ENCODE results near the gene SND1. TPM values are rescaled to one million over a fixed set of nuclear protein-coding genes. Genes with fewer than 3 reads are reported as not detected.

SND1 gene
- total and polyA plus RNA-seq, 2 donors (not counting 1 experiment from before 2014, with no cell fraction given) = 44.4 to 165 TPM

- no peak overlapping the region for H3K4me2 ChIP-seq (replicated peaks; ENCODE audit: low read depth, low read length, poor library complexity, severe bottlenecking)
- Mint-ChIP-seq H3K27me3 (no peaks in the 10 kb centered on the region), H3K4me3 (no peak overlapping the region), H3K9me3 (ENCODE audit: insufficient read depth) (peaks cover 15% of the 10 kb centered on the region), H3K27ac (no peak overlapping the region), H3K4me1 (peaks cover 18% of the 10 kb centered on the region)
- ATAC-seq (ENCODE audit: low read depth) (no peak), DNase-seq (no peak)
- H3K9me3 ChIP-seq (ENCODE audit: control extremely low read depth in 1 of 3, control insufficient read depth in 2 of 3, insufficient read depth in 1 of 3, low read length in 2 of 3) = peaks cover 2 to 25% (median 15%) of the 10 kb centered on the region in 3 donors
- intact Hi-C loops (cut with micrococcal nuclease) = no loop called here
- WGBS (ENCODE audit: insufficient coverage) = 100% methylated on average over 4 of the region's 6 CpGs
- peaks cover 11% of the 10 kb centered on the region for H3K79me2 ChIP-seq (ENCODE audit: control insufficient read depth, insufficient read depth, low read length)
- peaks cover 6 to 22% of the 10 kb centered on the region in 2 experiments for H3K36me3 ChIP-seq (replicated peaks in 1 of 2; ENCODE audit: control extremely low read depth in 1 of 2, control insufficient read depth in 1 of 2, extremely low read depth in 1 of 2, insufficient read depth in 2 of 2, low read length in 1 of 2)
- peaks cover 12% of the 10 kb centered on the region for H4K20me1 ChIP-seq (ENCODE audit: control insufficient read depth, insufficient read depth, low read length, poor library complexity, severe bottlenecking)
- no peaks in the 10 kb centered on the region for H3K27me3 ChIP-seq (replicated peaks in 1 of 4; ENCODE audit: control extremely low read depth in 1 of 4, control insufficient read depth in 3 of 4, insufficient read depth in 4 of 4, low read length in 3 of 4)
- TF ChIP-seq EZH2 (IDR thresholded peaks at IDR 0.05; ENCODE audit: borderline replicate concordance, insufficient read depth, low read depth, low read length, poor library complexity, severe bottlenecking) = no peak
- TF ChIP-seq, protein P1, sequence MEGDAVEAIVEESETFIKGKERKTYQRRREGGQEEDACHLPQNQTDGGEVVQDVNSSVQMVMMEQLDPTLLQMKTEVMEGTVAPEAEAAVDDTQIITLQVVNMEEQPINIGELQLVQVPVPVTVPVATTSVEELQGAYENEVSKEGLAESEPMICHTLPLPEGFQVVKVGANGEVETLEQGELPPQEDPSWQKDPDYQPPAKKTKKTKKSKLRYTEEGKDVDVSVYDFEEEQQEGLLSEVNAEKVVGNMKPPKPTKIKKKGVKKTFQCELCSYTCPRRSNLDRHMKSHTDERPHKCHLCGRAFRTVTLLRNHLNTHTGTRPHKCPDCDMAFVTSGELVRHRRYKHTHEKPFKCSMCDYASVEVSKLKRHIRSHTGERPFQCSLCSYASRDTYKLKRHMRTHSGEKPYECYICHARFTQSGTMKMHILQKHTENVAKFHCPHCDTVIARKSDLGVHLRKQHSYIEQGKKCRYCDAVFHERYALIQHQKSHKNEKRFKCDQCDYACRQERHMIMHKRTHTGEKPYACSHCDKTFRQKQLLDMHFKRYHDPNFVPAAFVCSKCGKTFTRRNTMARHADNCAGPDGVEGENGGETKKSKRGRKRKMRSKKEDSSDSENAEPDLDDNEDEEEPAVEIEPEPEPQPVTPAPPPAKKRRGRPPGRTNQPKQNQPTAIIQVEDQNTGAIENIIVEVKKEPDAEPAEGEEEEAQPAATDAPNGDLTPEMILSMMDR (IDR thresholded peaks at IDR 0.05) = no peak
- H2AFZ ChIP-seq (ENCODE audit: insufficient read depth, low read depth, low read length, poor library complexity, severe bottlenecking) = no peak overlapping the region
- ChIA-PET POLR2A (no interaction called here), CTCF (no interaction called here)
- H3K4me1 ChIP-seq (ENCODE audit: control insufficient read depth in 2 of 2, insufficient read depth in 2 of 2, low read length in 2 of 2) = peaks cover 0 to 4% of the 10 kb centered on the region in 2 donors
- H3K27ac ChIP-seq (ENCODE audit: low read length in 2 of 2) = no peak overlapping the region
- no peak overlapping the region for H3K4me3 ChIP-seq (ENCODE audit: control extremely low read depth in 1 of 5, extremely low read depth in 1 of 5, insufficient read depth in 1 of 5, low read depth in 2 of 5, low read length in 4 of 5)
- H3K9ac ChIP-seq (ENCODE audit: low read length) = no peak overlapping the region
Measured at GRCh38 chr7:127976056-127976737, 324.2 kb downstream of the SND1 start.

DNA sequence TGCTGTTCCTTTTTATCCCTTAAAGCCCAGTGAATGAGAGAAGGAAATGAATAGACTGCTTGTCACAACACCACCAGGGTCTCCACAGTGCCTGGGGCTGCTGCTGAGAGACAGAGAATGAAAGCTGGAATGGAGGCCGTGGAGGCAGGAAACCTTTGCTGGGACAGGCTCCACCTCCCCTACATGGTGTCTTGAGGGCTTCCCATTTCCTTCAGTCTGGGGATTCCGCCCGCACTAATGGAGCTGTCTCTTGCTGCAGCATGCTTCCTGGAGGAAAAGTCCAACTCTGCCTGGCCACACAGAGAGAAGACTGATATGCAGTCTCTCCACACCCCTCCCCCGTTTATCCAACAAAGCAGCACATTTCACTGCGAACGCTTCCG is 324.7 kb downstream of the SND1 start:
- H3K9me3 ChIP-seq (ENCODE audit: control extremely low read depth in 1 of 3, control insufficient read depth in 2 of 3, insufficient read depth in 1 of 3, low read length in 2 of 3) = peaks cover 2 to 25% (median 15%) of the 10 kb centered on the region in 3 donors
- DNase-seq = no peak
- H3K27ac ChIP-seq (ENCODE audit: low read length in 2 of 2) = no peak overlapping the region
- intact Hi-C loops (cut with micrococcal nuclease) = no loop called here
- Mint-ChIP-seq H3K27me3 (no peaks in the 10 kb centered on the region), H3K27ac (no peak overlapping the region), H3K9me3 (ENCODE audit: insufficient read depth) (peaks cover 15% of the 10 kb centered on the region), H3K4me1 (peaks cover 18% of the 10 kb centered on the region), H3K4me3 (no peak overlapping the region)
- H4K20me1 ChIP-seq (ENCODE audit: control insufficient read depth, insufficient read depth, low read length, poor library complexity, severe bottlenecking) = peaks cover 12% of the 10 kb centered on the region
- H3K4me1 ChIP-seq (ENCODE audit: control insufficient read depth in 2 of 2, insufficient read depth in 2 of 2, low read length in 2 of 2) = peaks cover 0 to 4% of the 10 kb centered on the region in 2 donors
- H2AFZ ChIP-seq (ENCODE audit: insufficient read depth, low read depth, low read length, poor library complexity, severe bottlenecking) = no peak overlapping the region
- no peak overlapping the region for H3K9ac ChIP-seq (ENCODE audit: low read length)
- peaks cover 11% of the 10 kb centered on the region for H3K79me2 ChIP-seq (ENCODE audit: control insufficient read depth, insufficient read depth, low read length)
- CTCF ChIA-PET = no interaction called here
- POLR2A ChIA-PET = no interaction called here
- H3K36me3 ChIP-seq (replicated peaks in 1 of 2; ENCODE audit: control extremely low read depth in 1 of 2, control insufficient read depth in 1 of 2, extremely low read depth in 1 of 2, insufficient read depth in 2 of 2, low read length in 1 of 2) = peaks cover 8 to 22% of the 10 kb centered on the region in 2 experiments
- WGBS (ENCODE audit: insufficient coverage) = 100% methylated on average over 5 of the region's 7 CpGs
- no peak overlapping the region for H3K4me2 ChIP-seq (replicated peaks; ENCODE audit: low read depth, low read length, poor library complexity, severe bottlenecking)
- no peaks in the 10 kb centered on the region for H3K27me3 ChIP-seq (replicated peaks in 1 of 4; ENCODE audit: control extremely low read depth in 1 of 4, control insufficient read depth in 3 of 4, insufficient read depth in 4 of 4, low read length in 3 of 4)
- no peak for TF ChIP-seq EZH2 (IDR thresholded peaks at IDR 0.05; ENCODE audit: borderline replicate concordance, insufficient read depth, low read depth, low read length, poor library complexity, severe bottlenecking)
- TF ChIP-seq, protein P1 (IDR thresholded peaks at IDR 0.05) = no peak
- no peak for ATAC-seq (ENCODE audit: low read depth)
- H3K4me3 ChIP-seq (ENCODE audit: control extremely low read depth in 1 of 5, extremely low read depth in 1 of 5, insufficient read depth in 1 of 5, low read depth in 2 of 5, low read length in 4 of 5) = no peak overlapping the region

All from B cell (primary cell).